Central memory CD8-positive, alpha-beta T cell (primary cell): ENCODE data around the gene SMG6.
"Not testable (repeated sequence)": the region's sequence is repeated elsewhere in the genome, so short reads cannot be mapped to it uniquely, and the experiment has no call there.

ENCODE experiments used
- ATAC-seq: fragments of 150-1000 bp; cut with Tn5 transposase; replicated peaks from 2 replicates; pipeline ENCODE4 v1.10.0; 2022; ENCODE audit warnings: mild to moderate bottlenecking, moderate FRiP score, moderate number of reproducible peaks; ENCODE audit not compliant: poor library complexity, severe bottlenecking; ENCODE audit errors: extremely low read depth
- DNase-seq, 2 donors: peaks; one replicate each; pipeline ENCODE4 v3.0.0; 2021; ENCODE audit warnings: low spot score in 2 of 2
- H3K27ac Mint-ChIP-seq: one replicate; pipeline ENCODE4 v1.8.0; 2022; ENCODE audit warnings: low read depth, mild to moderate bottlenecking, moderate library complexity, mixed read lengths
- H3K27me3 Mint-ChIP-seq: one replicate; pipeline ENCODE4 v1.8.0; 2022; ENCODE audit warnings: mixed read lengths
- H3K36me3 Mint-ChIP-seq: one replicate; pipeline ENCODE4 v1.8.0; 2022; ENCODE audit warnings: mild to moderate bottlenecking, moderate library complexity, mixed read lengths; ENCODE audit not compliant: insufficient read depth
- H3K4me1 Mint-ChIP-seq: one replicate; pipeline ENCODE4 v1.8.0; 2022; ENCODE audit warnings: mixed read lengths
- H3K4me3 Mint-ChIP-seq: one replicate; pipeline ENCODE4 v1.8.0; 2022; ENCODE audit warnings: mild to moderate bottlenecking, moderate library complexity, mixed read lengths
- H3K9me3 Mint-ChIP-seq: one replicate; pipeline ENCODE4 v1.8.0; 2022; ENCODE audit warnings: mixed read lengths

SMG6 gene

DNA sequence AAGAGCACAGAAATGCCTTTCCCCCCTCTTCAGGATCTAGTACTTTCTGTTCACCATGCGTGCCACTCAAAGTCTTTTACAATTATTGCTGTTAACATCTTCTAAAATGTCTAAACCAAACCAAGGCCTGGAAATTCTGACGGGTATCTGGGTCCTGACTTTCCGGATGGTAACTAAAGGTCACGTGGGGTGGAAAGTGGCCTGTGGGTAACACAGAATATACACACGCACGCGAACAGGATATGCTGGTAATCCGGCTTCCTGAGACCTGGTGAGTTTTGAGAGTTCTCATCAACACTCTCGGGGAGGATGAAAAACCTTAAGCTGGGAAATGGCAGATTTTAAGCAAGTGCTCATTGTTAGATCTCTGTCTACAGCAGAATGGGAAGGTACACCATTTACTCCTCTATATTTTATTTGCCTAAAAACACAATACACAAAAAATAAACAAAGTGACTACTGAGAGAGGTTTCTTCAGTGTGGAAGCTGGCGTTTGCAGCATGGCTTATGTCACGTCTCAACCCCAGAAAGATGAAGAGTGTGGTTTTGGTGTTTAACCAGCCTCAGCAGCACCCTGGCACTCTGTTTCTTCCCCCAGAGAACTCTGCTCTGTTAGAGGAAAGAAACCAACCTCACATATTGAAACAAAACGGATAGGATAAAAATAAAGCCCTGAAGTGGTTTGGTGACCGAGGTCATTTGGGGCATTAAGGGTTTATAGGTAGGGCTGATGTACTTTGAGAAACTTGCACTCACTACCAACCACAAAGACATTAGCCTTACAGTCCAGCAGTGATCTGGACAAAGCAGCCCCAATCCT, 37.3 kb downstream of the SMG6 start:
- ATAC-seq (peak; percentile 93), DNase-seq (peak; percentile 49 to 86)
- Mint-ChIP-seq H3K36me3 (peaks cover 27% of the 10 kb centered on the region), H3K9me3 (peaks cover 5% of the 10 kb centered on the region), H3K4me1 (peaks cover 57% of the 10 kb centered on the region), H3K27me3 (no peaks in the 10 kb centered on the region), H3K27ac (peak overlapping the region; percentile 90), H3K4me3 (peak overlapping the region; percentile 75)

GRCh38 chr17:2265166-2265565, 38.4 kb downstream of the SMG6 start:
- not testable (repeated sequence) for DNase-seq, H3K9me3 Mint-ChIP-seq, H3K27me3 Mint-ChIP-seq, ATAC-seq
- peaks cover 25% of the 10 kb centered on the region for H3K36me3 Mint-ChIP-seq
- peak overlapping the region; percentile 75 for H3K4me3 Mint-ChIP-seq
- H3K27ac Mint-ChIP-seq: peak overlapping the region; percentile 90
- H3K4me1 Mint-ChIP-seq: peaks cover 62% of the 10 kb centered on the region

- Mint-ChIP-seq H3K27ac (peak overlapping the region; percentile 90), H3K4me3 (peak overlapping the region; percentile 75), H3K9me3 (peaks cover 5% of the 10 kb centered on the region), H3K4me1 (peaks cover 71% of the 10 kb centered on the region), H3K36me3 (peaks cover 23% of the 10 kb centered on the region), H3K27me3 (no peaks in the 10 kb centered on the region)
- DNase-seq: no peak
- no peak for ATAC-seq
Measured at GRCh38 chr17:2264067-2264860, 39.3 kb downstream of the SMG6 start.

DNA sequence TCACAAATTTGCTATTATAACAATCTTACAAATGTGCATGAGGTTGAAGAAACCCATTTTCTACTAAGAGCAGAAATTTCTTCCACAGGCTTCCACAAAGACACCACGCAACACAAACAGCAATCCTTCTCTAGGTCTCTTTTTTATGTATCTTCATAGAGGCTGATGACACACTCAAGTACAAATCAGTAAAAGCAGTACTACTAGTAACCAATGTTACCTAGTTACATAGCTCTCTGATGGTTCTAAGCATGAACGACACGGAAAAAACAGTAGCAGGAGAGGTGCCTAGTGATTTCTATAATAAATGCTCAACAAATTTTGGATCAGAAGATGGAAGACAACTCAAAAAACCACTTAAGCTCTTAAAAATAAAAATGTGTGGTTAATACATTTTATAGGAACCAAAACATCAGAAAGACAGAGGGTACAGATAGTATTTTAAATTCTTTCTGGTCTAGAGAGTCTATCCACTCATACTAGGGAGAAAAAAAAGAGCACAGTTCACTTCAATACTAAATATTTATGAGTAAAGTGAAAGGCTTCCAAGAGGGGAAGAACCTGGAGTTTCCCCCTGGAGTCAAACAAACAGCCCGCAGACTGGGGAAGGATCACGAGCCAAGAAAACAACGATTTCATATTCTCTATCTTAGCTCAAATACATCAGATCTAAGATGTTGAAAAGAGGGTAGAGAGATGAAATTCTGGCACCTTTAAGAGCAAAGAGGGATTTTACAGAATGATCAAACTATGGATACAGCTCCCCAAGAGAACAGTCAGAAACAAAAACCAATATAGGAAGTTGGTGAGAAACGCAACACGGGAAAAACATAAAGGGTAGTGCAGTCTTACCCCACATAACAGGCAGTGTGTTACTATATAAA, 40.2 kb downstream of the SMG6 start:
- peaks cover 5% of the 10 kb centered on the region for H3K9me3 Mint-ChIP-seq
- peaks cover 77% of the 10 kb centered on the region for H3K4me1 Mint-ChIP-seq
- ATAC-seq (no peak), DNase-seq (no peak)
- H3K4me3 Mint-ChIP-seq: peak overlapping the region; percentile 75
- peaks cover 22% of the 10 kb centered on the region for H3K36me3 Mint-ChIP-seq
- peak overlapping the region; percentile 90 for H3K27ac Mint-ChIP-seq
- no peaks in the 10 kb centered on the region for H3K27me3 Mint-ChIP-seq

GRCh38 chr17:2262135-2262587, 41.4 kb downstream of the SMG6 start:
- no peak for ATAC-seq
- Mint-ChIP-seq H3K4me3 (no peak overlapping the region), H3K27me3 (no peaks in the 10 kb centered on the region), H3K36me3 (peaks cover 23% of the 10 kb centered on the region), H3K27ac (peak overlapping the region; percentile 90), H3K9me3 (peaks cover 5% of the 10 kb centered on the region), H3K4me1 (peaks cover 77% of the 10 kb centered on the region)
- no peak for DNase-seq

GRCh38 chr17:2259769-2260536, 43.6 kb downstream of the SMG6 start:
- no peaks in the 10 kb centered on the region for H3K27me3 Mint-ChIP-seq
- H3K4me3 Mint-ChIP-seq: peak overlapping the region; percentile 71
- H3K36me3 Mint-ChIP-seq: peaks cover 22% of the 10 kb centered on the region
- peaks cover 59% of the 10 kb centered on the region for H3K4me1 Mint-ChIP-seq
- DNase-seq: peak; percentile 30 to 46
- ATAC-seq: peak; percentile 83
- H3K9me3 Mint-ChIP-seq: no peaks in the 10 kb centered on the region
- H3K27ac Mint-ChIP-seq: peak overlapping the region; percentile 90

DNA sequence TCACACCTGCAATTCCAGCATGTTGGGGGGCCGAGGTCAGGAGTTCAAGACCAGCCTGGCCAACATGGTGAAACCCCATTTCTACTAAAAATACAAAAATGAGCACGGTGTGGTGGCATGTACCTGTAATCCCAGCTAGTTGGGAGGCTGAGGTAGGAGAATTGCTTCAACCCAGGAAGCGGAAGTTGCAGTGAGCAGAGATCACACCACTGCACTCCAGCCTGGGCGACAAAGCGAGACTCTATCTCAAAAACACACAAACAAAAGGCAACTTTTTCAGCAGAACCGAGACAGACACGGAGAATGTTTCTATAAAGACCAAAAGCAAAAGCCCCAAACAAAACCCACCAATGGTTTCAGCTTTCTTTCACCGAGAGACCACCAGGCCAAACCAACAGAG, 44.8 kb downstream of the SMG6 start:
- peaks cover 58% of the 10 kb centered on the region for H3K4me1 Mint-ChIP-seq
- H3K27ac Mint-ChIP-seq: peak overlapping the region; percentile 90
- not testable (repeated sequence) for H3K9me3 Mint-ChIP-seq, H3K27me3 Mint-ChIP-seq, ATAC-seq, DNase-seq
- peaks cover 24% of the 10 kb centered on the region for H3K36me3 Mint-ChIP-seq
- H3K4me3 Mint-ChIP-seq: peak overlapping the region; percentile 71

- H3K27ac Mint-ChIP-seq: no peak overlapping the region
- H3K36me3 Mint-ChIP-seq: peaks cover 26% of the 10 kb centered on the region
- H3K4me1 Mint-ChIP-seq: peaks cover 33% of the 10 kb centered on the region
Measured at GRCh38 chr17:2253768-2254406, 49.7 kb downstream of the SMG6 start.

GRCh38 chr17:2253362-2253761, 50.2 kb downstream of the SMG6 start:
- Mint-ChIP-seq H3K9me3 (no peaks in the 10 kb centered on the region), H3K4me3 (no peak overlapping the region)
- ATAC-seq: no peak

More at GRCh38 chr17:2253768-2254406, 49.7 kb downstream of the SMG6 start:
- no peak for ATAC-seq
- H3K9me3 Mint-ChIP-seq: no peaks in the 10 kb centered on the region
- H3K27me3 Mint-ChIP-seq: no peaks in the 10 kb centered on the region
- H3K4me3 Mint-ChIP-seq: no peak overlapping the region
- no peak for DNase-seq

GRCh38 chr17:2251098-2251497, 52.5 kb downstream of the SMG6 start:
- Mint-ChIP-seq H3K27me3 (no peaks in the 10 kb centered on the region), H3K9me3 (no peaks in the 10 kb centered on the region), H3K27ac (peak overlapping the region; percentile 59), H3K4me1 (peaks cover 26% of the 10 kb centered on the region), H3K36me3 (peaks cover 25% of the 10 kb centered on the region), H3K4me3 (no peak overlapping the region)
- no peak for DNase-seq
- no peak for ATAC-seq

More at GRCh38 chr17:2253362-2253761, 50.2 kb downstream of the SMG6 start:
- Mint-ChIP-seq H3K36me3 (peaks cover 26% of the 10 kb centered on the region), H3K27ac (no peak overlapping the region), H3K27me3 (no peaks in the 10 kb centered on the region), H3K4me1 (peaks cover 30% of the 10 kb centered on the region)
- DNase-seq: no peak
